K562 (cell line): ENCODE data around the gene KCTD17. TPM values are rescaled to one million over a fixed set of nuclear protein-coding genes. Genes with fewer than 3 reads are reported as not detected.

Experiments used
- ASH1L ChIP-seq: fragments of 450-650 bp; IDR thresholded peaks from 2 replicates; pipeline ENCODE4 v1.6.1; 2018; ENCODE audit warnings: borderline replicate concordance, mild to moderate bottlenecking, low read depth; ENCODE audit not compliant: partially characterized antibody
- ATF7 ChIP-seq: fragments of 450-650 bp; IDR thresholded peaks from 2 replicates; pipeline ENCODE4 v1.7.1; 2014; ENCODE audit warnings: mild to moderate bottlenecking, moderate library complexity
- CCNT2 ChIP-seq: IDR thresholded peaks from 2 replicates; pipeline ENCODE4 v1.6.1; 2011; ENCODE audit warnings: borderline replicate concordance, low read depth, mild to moderate bottlenecking, moderate library complexity, mixed read lengths, low read length; ENCODE audit not compliant: insufficient read length; ENCODE audit errors: extremely low read depth
- CREM ChIP-seq: IDR thresholded peaks from 2 replicates; pipeline ENCODE4 v1.6.1; 2014; ENCODE audit warnings: antibody characterized with exemption, low read depth
- HEY1 ChIP-seq: fragments of 250-450 bp; sonication (Bioruptor Pico); IDR thresholded peaks from 2 replicates; pipeline ENCODE4 v1.5.0; 2020; ENCODE audit warnings: mild to moderate bottlenecking, moderate library complexity, borderline replicate concordance
- JUND ChIP-seq, 2 experiments: IDR thresholded peaks; 2 replicates in 1 of 2; 3 replicates in 1 of 2; pipeline ENCODE4 v1.6.1; 2011; ENCODE audit warnings: borderline replicate concordance in 2 of 2, low read depth in 2 of 2, low read length in 2 of 2, improper control_type of control experiment in 1 of 2, missing biosample characterization in 1 of 2, missing genetic modification characterization in 1 of 2, missing genetic modification reagents in 1 of 2
- KDM5B ChIP-seq: fragments of 200-600 bp; sonication (generic); IDR thresholded peaks from 2 replicates; pipeline ENCODE4 v1.6.1; 2012; ENCODE audit warnings: low read depth, mild to moderate bottlenecking, moderate library complexity, low read length, control low read depth, inconsistent platforms; ENCODE audit not compliant: insufficient replicate concordance
- LCOR ChIP-seq: sonication (generic); formaldehyde crosslinking; IDR thresholded peaks from 2 replicates; pipeline ENCODE4 v1.8.0; 2022; ENCODE audit warnings: mild to moderate bottlenecking, missing genetic modification reagents
- MAZ ChIP-seq, 2 experiments: fragments of 450-650 bp in 1 of 2; sonication (generic) in 1 of 2; formaldehyde crosslinking; IDR thresholded peaks in 1 of 2; conservative IDR thresholded peaks in 1 of 2; 2 replicates each; pipeline versions ENCODE4 v1.4.0 to v1.5.0; 2020; ENCODE audit warnings: mild to moderate bottlenecking in 1 of 2, missing genetic modification reagents in 1 of 2
- NONO ChIP-seq, 2 experiments: fragments of 200-400 bp in 1 of 2; fragments of 450-650 bp in 1 of 2; formaldehyde crosslinking in 1 of 2; IDR thresholded peaks; 2 replicates each; pipeline ENCODE4 v1.6.1; 2017; ENCODE audit warnings: low read depth in 2 of 2, mild to moderate bottlenecking in 2 of 2, moderate library complexity in 2 of 2, low read length in 1 of 2
- PHB2 ChIP-seq: fragments of 450-650 bp; IDR thresholded peaks from 2 replicates; pipeline ENCODE4 v1.6.1; 2017; ENCODE audit warnings: low read depth
- RAD51 ChIP-seq: fragments of 450-650 bp; IDR thresholded peaks from 2 replicates; pipeline ENCODE4 v1.7.1; 2016; ENCODE audit warnings: low read depth, mild to moderate bottlenecking, borderline replicate concordance
- SP2 ChIP-seq: IDR thresholded peaks from 2 replicates; pipeline ENCODE4 v1.6.1; 2011; ENCODE audit warnings: mild to moderate bottlenecking, low read depth, low read length, moderate library complexity; ENCODE audit not compliant: poor library complexity, severe bottlenecking; ENCODE audit errors: extremely low read depth
- SRSF1 ChIP-seq: fragments of 200-400 bp; formaldehyde crosslinking; IDR thresholded peaks from 2 replicates; pipeline ENCODE4 v1.6.1; 2017; ENCODE audit warnings: mild to moderate bottlenecking, low read depth, low read length, moderate library complexity
- TCF7L2 ChIP-seq: fragments of 150-350 bp; IDR thresholded peaks from 2 replicates; pipeline ENCODE4 v1.6.1; 2016; ENCODE audit warnings: low read depth, mild to moderate bottlenecking, low read length, moderate library complexity
- ZNF316 ChIP-seq: fragments of 450-650 bp; IDR thresholded peaks from 2 replicates; pipeline ENCODE4 v1.6.1; 2016
- polyA plus RNA-seq, 8 experiments: library from polyadenylated mRNA; depleted of rRNA in 4 of 8; stranded (reverse) in 5 of 8; unstranded in 3 of 8; fragments of >200 nt; fragmentation: Nextera tagmentation in 2 of 8; fragmentation: Illumina TruSeq in 1 of 8; extraction: Ambion mirVana in 2 of 8; extraction: Trizol in 1 of 8; gene quantifications; 2 replicates each; pipeline versions ENCODE4 v1.2.1 to v1.2.3, GENCODE V29; 2011 to 2014; ENCODE audit warnings: inconsistent platforms in 1 of 8, missing spikeins in 1 of 8
- total RNA-seq, 7 experiments: library from RNA; depleted of rRNA in 6 of 7; stranded (reverse); fragments of >200 nt in 6 of 7; fragmentation: Illumina TruSeq in 2 of 7; extraction: Trizol in 2 of 7; gene quantifications; 2 replicates each; pipeline versions ENCODE4 v1.2.1 to v1.2.3, GENCODE V29; 2011 to 2021; ENCODE audit warnings: low replicate concordance in 1 of 7
- TF ChIP-seq, protein P1 (sequence below): fragments of 450-650 bp; IDR thresholded peaks from 2 replicates; pipeline ENCODE4 v1.6.1; 2017; ENCODE audit warnings: antibody characterized with exemption, mild to moderate bottlenecking
- TF ChIP-seq, protein P2 (sequence below): sonication (generic); formaldehyde crosslinking; IDR thresholded peaks from 2 replicates; pipeline ENCODE4 v1.8.1; 2023; ENCODE audit warnings: mild to moderate bottlenecking, missing genetic modification reagents

KCTD17 gene
- total and polyA plus RNA-seq, 9 of the 15 experiments (the other 6 are each of a cell fraction or from before 2014, with no cell fraction given): 0.22 to 0.90 (median 0.49) TPM; not detected in 2

DNA sequence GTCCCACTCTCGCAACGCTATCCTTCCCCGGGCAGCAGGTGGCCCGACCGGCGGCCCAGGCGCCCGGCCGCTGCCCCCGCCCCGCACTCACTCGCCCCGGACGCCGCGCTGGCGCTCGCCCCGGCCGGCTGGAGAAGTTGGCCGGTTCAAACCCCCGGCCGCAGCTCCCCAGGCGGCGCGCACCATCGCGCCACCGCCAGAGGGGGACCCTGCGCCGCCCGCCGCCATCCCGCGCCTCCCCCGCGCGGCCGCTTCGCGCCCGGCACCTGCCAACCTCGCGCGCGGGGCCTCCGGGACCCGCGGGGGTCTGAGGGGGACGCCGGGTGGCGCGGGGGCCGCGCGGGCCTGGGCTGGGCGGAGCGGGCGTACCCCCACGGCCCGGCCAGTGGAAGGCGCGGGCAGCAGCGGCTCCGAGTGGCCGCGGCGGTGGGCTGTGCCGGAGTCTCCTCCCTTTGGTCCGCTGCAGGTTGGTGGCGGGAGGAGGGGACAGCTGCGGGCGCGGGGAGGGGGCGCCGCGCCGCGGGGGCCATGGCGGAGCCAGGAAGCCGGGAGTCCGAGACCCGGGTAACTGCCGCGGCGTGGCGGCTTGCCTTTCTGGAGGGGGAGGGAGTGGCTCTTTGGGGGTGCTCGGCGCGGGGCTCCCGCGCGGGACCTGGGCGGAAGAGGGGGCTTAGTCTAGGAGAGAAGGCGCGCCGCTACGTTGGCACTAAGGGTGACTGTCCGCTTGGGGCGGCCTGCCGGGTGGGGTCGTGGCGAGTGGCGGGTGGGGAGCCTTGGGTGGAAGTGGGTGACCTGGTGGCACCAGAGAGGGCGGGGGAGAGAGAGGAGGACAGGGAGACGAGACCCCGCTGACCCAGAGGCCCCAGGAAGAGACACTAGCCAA, 32.0 kb upstream of the KCTD17 start, which contains the start of the genes MPST and TST (continued):
- TF ChIP-seq, protein P1, sequence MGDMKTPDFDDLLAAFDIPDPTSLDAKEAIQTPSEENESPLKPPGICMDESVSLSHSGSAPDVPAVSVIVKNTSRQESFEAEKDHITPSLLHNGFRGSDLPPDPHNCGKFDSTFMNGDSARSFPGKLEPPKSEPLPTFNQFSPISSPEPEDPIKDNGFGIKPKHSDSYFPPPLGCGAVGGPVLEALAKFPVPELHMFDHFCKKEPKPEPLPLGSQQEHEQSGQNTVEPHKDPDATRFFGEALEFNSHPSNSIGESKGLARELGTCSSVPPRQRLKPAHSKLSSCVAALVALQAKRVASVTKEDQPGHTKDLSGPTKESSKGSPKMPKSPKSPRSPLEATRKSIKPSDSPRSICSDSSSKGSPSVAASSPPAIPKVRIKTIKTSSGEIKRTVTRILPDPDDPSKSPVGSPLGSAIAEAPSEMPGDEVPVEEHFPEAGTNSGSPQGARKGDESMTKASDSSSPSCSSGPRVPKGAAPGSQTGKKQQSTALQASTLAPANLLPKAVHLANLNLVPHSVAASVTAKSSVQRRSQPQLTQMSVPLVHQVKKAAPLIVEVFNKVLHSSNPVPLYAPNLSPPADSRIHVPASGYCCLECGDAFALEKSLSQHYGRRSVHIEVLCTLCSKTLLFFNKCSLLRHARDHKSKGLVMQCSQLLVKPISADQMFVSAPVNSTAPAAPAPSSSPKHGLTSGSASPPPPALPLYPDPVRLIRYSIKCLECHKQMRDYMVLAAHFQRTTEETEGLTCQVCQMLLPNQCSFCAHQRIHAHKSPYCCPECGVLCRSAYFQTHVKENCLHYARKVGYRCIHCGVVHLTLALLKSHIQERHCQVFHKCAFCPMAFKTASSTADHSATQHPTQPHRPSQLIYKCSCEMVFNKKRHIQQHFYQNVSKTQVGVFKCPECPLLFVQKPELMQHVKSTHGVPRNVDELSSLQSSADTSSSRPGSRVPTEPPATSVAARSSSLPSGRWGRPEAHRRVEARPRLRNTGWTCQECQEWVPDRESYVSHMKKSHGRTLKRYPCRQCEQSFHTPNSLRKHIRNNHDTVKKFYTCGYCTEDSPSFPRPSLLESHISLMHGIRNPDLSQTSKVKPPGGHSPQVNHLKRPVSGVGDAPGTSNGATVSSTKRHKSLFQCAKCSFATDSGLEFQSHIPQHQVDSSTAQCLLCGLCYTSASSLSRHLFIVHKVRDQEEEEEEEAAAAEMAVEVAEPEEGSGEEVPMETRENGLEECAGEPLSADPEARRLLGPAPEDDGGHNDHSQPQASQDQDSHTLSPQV: 0 out of 2 replicates have a peak, but pooled peaks have one; percentile 37
- TF ChIP-seq SRSF1 (no peak), MAZ (CRISPR knock-in tag; conservative IDR thresholded peaks at IDR 0.05 in 1 of 2, IDR thresholded peaks at IDR 0.05 in 1 of 2) (peak; percentile 34 to 64; a peak in 2 of 4 replicates), CCNT2 (peak; percentile 57), PHB2 (no peak), SP2 (no peak), TCF7L2 (peak; percentile 81), ASH1L (no peak), JUND (IDR thresholded peaks at IDR 0.05; ENCODE audit: borderline replicate concordance, low read depth, low read length) (peak; percentile 21; the same call in 1 of the 2 replicates), JUND (tag; IDR thresholded peaks at IDR 0.05; ENCODE audit: borderline replicate concordance, low read depth, low read length) (no peak), LCOR (CRISPR knock-in tag) (no peak), HEY1 (no peak), KDM5B (peak; percentile 22), NONO (IDR thresholded peaks at IDR 0.05; ENCODE audit: low read depth in 2 of 2, low read length in 1 of 2) (peak in 1 of 2 experiments; percentile 100; a peak in 2 of 4 replicates), CREM (peak; percentile 3; the same call in 1 of the 2 replicates), ZNF316 (no peak), RAD51 (no peak), ATF7 (peak; percentile 91; the same call in 1 of the 2 replicates)
- TF ChIP-seq, protein P2, sequence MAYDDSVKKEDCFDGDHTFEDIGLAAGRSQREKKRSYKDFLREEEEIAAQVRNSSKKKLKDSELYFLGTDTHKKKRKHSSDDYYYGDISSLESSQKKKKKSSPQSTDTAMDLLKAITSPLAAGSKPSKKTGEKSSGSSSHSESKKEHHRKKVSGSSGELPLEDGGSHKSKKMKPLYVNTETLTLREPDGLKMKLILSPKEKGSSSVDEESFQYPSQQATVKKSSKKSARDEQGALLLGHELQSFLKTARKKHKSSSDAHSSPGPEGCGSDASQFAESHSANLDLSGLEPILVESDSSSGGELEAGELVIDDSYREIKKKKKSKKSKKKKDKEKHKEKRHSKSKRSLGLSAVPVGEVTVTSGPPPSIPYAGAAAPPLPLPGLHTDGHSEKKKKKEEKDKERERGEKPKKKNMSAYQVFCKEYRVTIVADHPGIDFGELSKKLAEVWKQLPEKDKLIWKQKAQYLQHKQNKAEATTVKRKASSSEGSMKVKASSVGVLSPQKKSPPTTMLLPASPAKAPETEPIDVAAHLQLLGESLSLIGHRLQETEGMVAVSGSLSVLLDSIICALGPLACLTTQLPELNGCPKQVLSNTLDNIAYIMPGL (CRISPR knock-in tag): no peak
